WTC11 (cell line): ENCODE data around the gene COL4A6. TPM values are rescaled to one million over a fixed set of nuclear protein-coding genes. Genes with fewer than 3 reads are reported as not detected.

Experiments used
- ATAC-seq: fragments of 200-7000 bp; cut with Tn5 transposase; 2 replicates; pipeline ENCODE4 v1.10.0; 2021; ENCODE audit warnings: mild to moderate bottlenecking, moderate library complexity
- CTCF ChIA-PET: fragments of 300-600 bp; sonication (Branson Sonifier 250); formaldehyde crosslinking; loops from one replicate; lab custom pipeline; 2021; ENCODE audit warnings: antibody characterized with exemption; lab: Charles Lee
- POLR2A ChIA-PET: fragments of 350-600 bp; sonication (Branson Sonifier 250); formaldehyde crosslinking; loops from one replicate; lab custom pipeline; 2021; ENCODE audit warnings: antibody characterized with exemption; lab: Charles Lee
- DNase-seq: peaks from one replicate; pipeline ENCODE4 v3.0.0; 2021; ENCODE audit warnings: low spot score
- H3K27ac Mint-ChIP-seq: 2 replicates; pipeline ENCODE4 v1.8.0; 2021; ENCODE audit warnings: mixed read lengths
- H3K27me3 Mint-ChIP-seq: 2 replicates; pipeline ENCODE4 v1.8.0; 2021; ENCODE audit warnings: low read depth, mild to moderate bottlenecking, moderate library complexity, mixed read lengths
- H3K36me3 Mint-ChIP-seq: 2 replicates; pipeline ENCODE4 v1.8.0; 2021; ENCODE audit warnings: mixed read lengths
- H3K4me1 Mint-ChIP-seq: 2 replicates; pipeline ENCODE4 v1.8.0; 2022; ENCODE audit warnings: mixed read lengths
- H3K4me3 Mint-ChIP-seq: 2 replicates; pipeline ENCODE4 v1.8.0; 2021; ENCODE audit warnings: mild to moderate bottlenecking, moderate library complexity, mixed read lengths
- H3K9me3 Mint-ChIP-seq: 2 replicates; pipeline ENCODE4 v1.8.0; 2021; ENCODE audit warnings: mixed read lengths
- ARID4B ChIP-seq: sonication (generic); formaldehyde crosslinking; IDR thresholded peaks from 2 replicates; pipeline ENCODE4 v1.8.0; 2023; ENCODE audit warnings: missing genetic modification reagents, mild to moderate bottlenecking, borderline replicate concordance
- CREM ChIP-seq: sonication (generic); formaldehyde crosslinking; IDR thresholded peaks from 2 replicates; pipeline ENCODE4 v1.8.1; 2022; ENCODE audit warnings: mild to moderate bottlenecking, missing genetic modification reagents, moderate library complexity
- ERG ChIP-seq: fragments of 250-450 bp; sonication (Bioruptor Pico); IDR thresholded peaks from 2 replicates; pipeline ENCODE4 v1.8.0; 2021; ENCODE audit warnings: mild to moderate bottlenecking
- HMGXB4 ChIP-seq: sonication (generic); formaldehyde crosslinking; IDR thresholded peaks from 2 replicates; pipeline ENCODE4 v1.8.1; 2023; ENCODE audit warnings: mild to moderate bottlenecking, moderate library complexity, missing genetic modification reagents
- IRF1 ChIP-seq: sonication (generic); formaldehyde crosslinking; IDR thresholded peaks from 2 replicates; pipeline ENCODE4 v1.8.0; 2023; ENCODE audit warnings: missing genetic modification reagents
- TCF7 ChIP-seq: sonication (generic); formaldehyde crosslinking; IDR thresholded peaks from 2 replicates; pipeline ENCODE4 v1.8.0; 2022; ENCODE audit warnings: mild to moderate bottlenecking, low read depth, missing genetic modification reagents, moderate library complexity
- TEAD4 ChIP-seq: sonication (generic); formaldehyde crosslinking; IDR thresholded peaks from 2 replicates; pipeline ENCODE4 v1.8.0; 2022; ENCODE audit warnings: mild to moderate bottlenecking, missing genetic modification reagents
- ZNF138 ChIP-seq: sonication (generic); formaldehyde crosslinking; conservative IDR thresholded peaks from 2 replicates; pipeline ENCODE4 v1.8.1; 2022; ENCODE audit warnings: mild to moderate bottlenecking, moderate library complexity, missing genetic modification reagents
- ZNF416 ChIP-seq: fragments of 250-450 bp; sonication (Bioruptor Pico); IDR thresholded peaks from 2 replicates; pipeline ENCODE4 v1.9.0; 2021; ENCODE audit warnings: mild to moderate bottlenecking, inconsistent platforms
- ZSCAN18 ChIP-seq: fragments of 250-450 bp; sonication (Bioruptor Pico); IDR thresholded peaks from 2 replicates; pipeline ENCODE4 v2.1.2; 2022; ENCODE audit warnings: mild to moderate bottlenecking, moderate library complexity
- total RNA-seq: library from RNA; stranded (reverse); gene quantifications from 3 replicates; pipeline ENCODE4 v1.2.3, GENCODE V29; 2021

COL4A6 gene
- total RNA-seq, 1 experiment from 2014 or later, result 15.2 TPM

GRCh38 chrX:108268434-108269080, 169.7 kb downstream of the COL4A6 start:
- no peaks in the 10 kb centered on the region for H3K36me3 Mint-ChIP-seq
- TF ChIP-seq ZNF138 (CRISPR knock-in tag), result no peak
- TF ChIP-seq ARID4B (CRISPR knock-in tag), result no peak
- peaks cover 5% of the 10 kb centered on the region for H3K9me3 Mint-ChIP-seq
- ChIA-PET POLR2A (no interaction called here), CTCF (no interaction called here)
- no peaks in the 10 kb centered on the region for H3K27me3 Mint-ChIP-seq
- no peak overlapping the region for H3K4me3 Mint-ChIP-seq
- peak overlapping the region; percentile 65; the same call in 1 of the 2 replicates for H3K27ac Mint-ChIP-seq
- H3K4me1 Mint-ChIP-seq, result peaks cover 10% of the 10 kb centered on the region
- DNase-seq, result no peak
- ATAC-seq, result no peak

GRCh38 chrX:108267557-108267956, 170.7 kb downstream of the COL4A6 start:
- DNase-seq, result no peak
- POLR2A ChIA-PET, result no interaction called here
- H3K36me3 Mint-ChIP-seq, result no peaks in the 10 kb centered on the region
- H3K27ac Mint-ChIP-seq, result no peak overlapping the region
- no peak for TF ChIP-seq HMGXB4
- TF ChIP-seq TCF7, result no peak
- TF ChIP-seq, all 79 proteins: peak for 0
- CTCF ChIA-PET, result no interaction called here
- no peak for ATAC-seq
- no peaks in the 10 kb centered on the region for H3K27me3 Mint-ChIP-seq
- no peak overlapping the region for H3K4me3 Mint-ChIP-seq
- peaks cover 10% of the 10 kb centered on the region for H3K4me1 Mint-ChIP-seq
- peaks cover 5% of the 10 kb centered on the region for H3K9me3 Mint-ChIP-seq

- Mint-ChIP-seq H3K4me1 (no peaks in the 10 kb centered on the region), H3K9me3 (peaks cover 11% of the 10 kb centered on the region), H3K36me3 (peaks cover 4% of the 10 kb centered on the region; the same call in 1 of the 2 replicates), H3K27me3 (no peaks in the 10 kb centered on the region; the same call in 1 of the 2 replicates), H3K27ac (no peak overlapping the region), H3K4me3 (no peak overlapping the region)
- no peak; the same call in 1 of the 2 replicates for ATAC-seq
- POLR2A ChIA-PET, result no interaction called here
- CTCF ChIA-PET, result no interaction called here
- TF ChIP-seq ZNF416 (CRISPR knock-in tag) (no peak), ERG (CRISPR knock-in tag) (no peak), TEAD4 (no peak), IRF1 (CRISPR knock-in tag) (no peak), ZSCAN18 (CRISPR knock-in tag) (no peak), CREM (CRISPR knock-in tag) (no peak)
- no peak for DNase-seq
Observed at GRCh38 chrX:108264376-108264775, 173.8 kb downstream of the COL4A6 start.
